ENCODE data around the gene STEAP3. TPM values are rescaled to one million over a fixed set of nuclear protein-coding genes. Genes with fewer than 3 reads are reported as not detected.

STEAP3 gene
- total RNA-seq, 2 donors from 2014 or later: 18.9 to 25.4 TPM

DNA sequence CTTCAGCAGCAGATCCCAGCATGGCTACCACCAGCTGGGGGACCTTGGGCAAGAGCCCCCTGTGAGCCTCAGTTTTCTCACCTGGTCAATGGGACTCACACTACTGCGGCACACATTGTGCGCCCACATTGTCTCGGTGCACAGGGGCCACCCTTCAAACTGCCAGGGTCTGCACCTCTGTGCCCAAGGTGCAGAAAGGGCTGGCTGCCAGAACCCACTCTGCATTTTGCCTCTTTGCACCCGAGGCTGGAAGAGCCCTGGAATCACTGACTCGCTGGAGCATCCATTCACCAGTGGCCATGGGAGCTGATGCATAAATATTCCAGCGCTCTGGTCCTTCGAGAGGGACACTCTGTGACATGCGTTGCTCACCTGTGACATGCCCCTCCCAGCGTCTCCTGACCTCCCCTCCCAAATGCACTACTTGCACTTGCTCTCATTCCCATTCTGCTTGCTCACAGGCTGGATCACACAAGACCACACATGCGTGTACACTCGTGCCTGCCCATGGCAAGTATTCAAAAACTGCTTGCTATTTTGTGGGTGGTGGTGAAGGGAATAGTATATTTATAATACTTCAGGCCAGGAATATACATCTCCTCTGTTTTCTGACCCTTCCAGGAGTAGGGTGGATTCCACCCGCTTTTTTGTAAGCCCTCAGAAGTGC is 46.3 kb upstream of the STEAP3 start:
- Histone ChIP-seq H3K4me1 (peaks cover 7% of the 10 kb centered on the region), H3K27ac (no peak overlapping the region), H3K36me3 (replicated peaks in 1 of 2; ENCODE audit: insufficient read depth in 1 of 2, low read depth in 2 of 2) (no peaks in the 10 kb centered on the region), H3K27me3 (no peaks in the 10 kb centered on the region), H3K4me3 (no peak overlapping the region), H3K9me3 (no peaks in the 10 kb centered on the region)
- no peak for DNase-seq
- TF ChIP-seq, protein P1, sequence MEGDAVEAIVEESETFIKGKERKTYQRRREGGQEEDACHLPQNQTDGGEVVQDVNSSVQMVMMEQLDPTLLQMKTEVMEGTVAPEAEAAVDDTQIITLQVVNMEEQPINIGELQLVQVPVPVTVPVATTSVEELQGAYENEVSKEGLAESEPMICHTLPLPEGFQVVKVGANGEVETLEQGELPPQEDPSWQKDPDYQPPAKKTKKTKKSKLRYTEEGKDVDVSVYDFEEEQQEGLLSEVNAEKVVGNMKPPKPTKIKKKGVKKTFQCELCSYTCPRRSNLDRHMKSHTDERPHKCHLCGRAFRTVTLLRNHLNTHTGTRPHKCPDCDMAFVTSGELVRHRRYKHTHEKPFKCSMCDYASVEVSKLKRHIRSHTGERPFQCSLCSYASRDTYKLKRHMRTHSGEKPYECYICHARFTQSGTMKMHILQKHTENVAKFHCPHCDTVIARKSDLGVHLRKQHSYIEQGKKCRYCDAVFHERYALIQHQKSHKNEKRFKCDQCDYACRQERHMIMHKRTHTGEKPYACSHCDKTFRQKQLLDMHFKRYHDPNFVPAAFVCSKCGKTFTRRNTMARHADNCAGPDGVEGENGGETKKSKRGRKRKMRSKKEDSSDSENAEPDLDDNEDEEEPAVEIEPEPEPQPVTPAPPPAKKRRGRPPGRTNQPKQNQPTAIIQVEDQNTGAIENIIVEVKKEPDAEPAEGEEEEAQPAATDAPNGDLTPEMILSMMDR (IDR thresholded peaks at IDR 0.05): no peak
- TF ChIP-seq POLR2A (IDR thresholded peaks at IDR 0.05): no peak
- WGBS, 2 donors: 83 to 89% methylated on average over 7 to 12 of the region's 12 CpGs
- intact Hi-C loops (cut with DNase I): no loop called here
- no peak for ATAC-seq

- ATAC-seq (no peak), DNase-seq (no peak)
- Histone ChIP-seq H3K4me3 (no peak overlapping the region), H3K27ac (no peak overlapping the region), H3K9me3 (no peaks in the 10 kb centered on the region), H3K27me3 (no peaks in the 10 kb centered on the region), H3K4me1 (peaks cover 7% of the 10 kb centered on the region), H3K36me3 (replicated peaks in 1 of 2; ENCODE audit: insufficient read depth in 1 of 2, low read depth in 2 of 2) (no peaks in the 10 kb centered on the region)
- 65 to 68% methylated on average over 4 of the region's 4 CpGs for WGBS, 2 donors
- TF ChIP-seq POLR2A (IDR thresholded peaks at IDR 0.05): no peak
- TF ChIP-seq, protein P1 (IDR thresholded peaks at IDR 0.05): no peak
- intact Hi-C loops (cut with DNase I): no loop called here
Observed at GRCh38 chr2:119177838-119178190, 45.8 kb upstream of the STEAP3 start.

DNA sequence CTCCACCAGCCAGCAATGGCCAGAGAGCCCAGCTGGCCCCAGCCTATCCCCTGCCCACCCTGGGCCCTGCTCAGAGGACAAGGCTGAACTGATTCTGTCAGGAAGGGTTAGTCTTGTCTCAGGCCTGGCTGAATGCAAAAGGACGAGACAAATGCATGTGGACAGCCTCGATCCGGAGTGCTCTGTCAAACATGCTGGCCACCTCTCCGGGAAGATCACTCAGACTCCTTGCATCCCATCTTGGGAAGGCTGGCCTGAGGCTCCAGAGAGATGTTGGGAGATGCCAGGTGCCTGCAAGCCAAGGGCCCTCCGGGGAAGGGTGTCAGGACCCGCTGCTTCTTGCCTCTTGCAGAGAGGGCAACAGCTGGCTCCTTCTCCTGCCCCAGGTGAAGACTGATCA is 44.9 kb upstream of the STEAP3 start:
- Histone ChIP-seq H3K36me3 (replicated peaks in 1 of 2; ENCODE audit: insufficient read depth in 1 of 2, low read depth in 2 of 2) (no peaks in the 10 kb centered on the region), H3K27ac (no peak overlapping the region), H3K4me3 (no peak overlapping the region), H3K9me3 (no peaks in the 10 kb centered on the region), H3K4me1 (peaks cover 7% of the 10 kb centered on the region), H3K27me3 (no peaks in the 10 kb centered on the region)
- DNase-seq (no peak), ATAC-seq (no peak)
- intact Hi-C loops (cut with DNase I): no loop called here
- 84% methylated on average over 6 of the region's 6 CpGs; no CpG with 5 or more reads in 1 of the 2 donors for WGBS, 2 donors
- TF ChIP-seq POLR2A (IDR thresholded peaks at IDR 0.05): no peak
- TF ChIP-seq, protein P1 (IDR thresholded peaks at IDR 0.05): no peak

- ATAC-seq: peak; percentile 71
- no peak for TF ChIP-seq POLR2A (IDR thresholded peaks at IDR 0.05)
- TF ChIP-seq, protein P1 (IDR thresholded peaks at IDR 0.05): no peak
Observed at GRCh38 chr2:119179202-119179601, 44.4 kb upstream of the STEAP3 start.

GRCh38 chr2:119179991-119180390 is 43.6 kb upstream of the STEAP3 start:
- TF ChIP-seq, protein P1 (IDR thresholded peaks at IDR 0.05): no peak
- TF ChIP-seq POLR2A (IDR thresholded peaks at IDR 0.05): no peak
- H3K4me3 ChIP-seq: no peak overlapping the region
- no peak overlapping the region for H3K27ac ChIP-seq
- WGBS, 2 donors: 88 to 94% methylated on average over 7 of the region's 7 CpGs
- intact Hi-C loops (cut with DNase I): no loop called here
- no peak for DNase-seq
- H3K27me3 ChIP-seq: no peaks in the 10 kb centered on the region
- ATAC-seq: no peak
- no peaks in the 10 kb centered on the region for H3K36me3 ChIP-seq (replicated peaks in 1 of 2; ENCODE audit: insufficient read depth in 1 of 2, low read depth in 2 of 2)
- peaks cover 7% of the 10 kb centered on the region for H3K4me1 ChIP-seq
- H3K9me3 ChIP-seq: no peaks in the 10 kb centered on the region

More at GRCh38 chr2:119179202-119179601, 44.4 kb upstream of the STEAP3 start:
- 46 to 67% methylated on average over 1 to 2 of the region's 2 CpGs for WGBS, 2 donors
- Histone ChIP-seq H3K27me3 (no peaks in the 10 kb centered on the region), H3K4me3 (no peak overlapping the region), H3K4me1 (peaks cover 7% of the 10 kb centered on the region), H3K36me3 (replicated peaks in 1 of 2; ENCODE audit: insufficient read depth in 1 of 2, low read depth in 2 of 2) (no peaks in the 10 kb centered on the region), H3K9me3 (no peaks in the 10 kb centered on the region), H3K27ac (peak overlapping the region in 1 of 4 donors; percentile 43)
- peak; percentile 28 to 53 (median 47) for DNase-seq
- intact Hi-C loops (cut with DNase I): no loop called here

All from body of pancreas (tissue), 4 donors.